Adrenal gland (tissue), 12 donors: ENCODE data around the gene MAGI2. TPM values are rescaled to one million over a fixed set of nuclear protein-coding genes. Genes with fewer than 3 reads are reported as not detected.
"Not testable (repeated sequence)": the region's sequence is repeated elsewhere in the genome, so short reads cannot be mapped to it uniquely, and the experiment has no call there.

ENCODE experiments used
- DNase-seq, 7 donors: peaks; one replicate each; pipeline ENCODE4 v3.0.0-alpha.2; 2019 to 2020
- H3K27ac ChIP-seq, 5 donors: fragments of 200-600 bp; sonication (generic) in 4 of 5; 1 replicate in 3 of 5; 2 replicates in 2 of 5; pipeline versions ENCODE4 v1.5.1 to v1.8.0; 2016 to 2020; ENCODE audit warnings: mild to moderate bottlenecking in 1 of 5
- H3K27me3 ChIP-seq: fragments of 200-600 bp; 2 replicates; pipeline ENCODE4 v1.8.0; 2021
- H3K36me3 ChIP-seq, 2 donors: fragments of 200-600 bp; replicated peaks in 1 of 2; 1 replicate in 1 of 2; 2 replicates in 1 of 2; pipeline versions ENCODE4 v1.5.1 to v1.8.0; 2018 to 2022
- H3K4me1 ChIP-seq, 2 donors: fragments of 200-600 bp; replicated peaks in 1 of 2; 1 replicate in 1 of 2; 2 replicates in 1 of 2; pipeline versions ENCODE4 v1.5.1 to v1.8.0; 2018 to 2021
- H3K4me3 ChIP-seq, 4 donors: fragments of 200-600 bp; sonication (generic) in 3 of 4; one replicate each; pipeline ENCODE4 v1.5.1; 2016 to 2018
- H3K9me3 ChIP-seq, 3 donors: fragments of 200-600 bp; sonication (generic) in 1 of 3; replicated peaks in 1 of 3; 1 replicate in 2 of 3; 2 replicates in 1 of 3; pipeline versions ENCODE4 v1.5.1 to v1.8.0; 2016 to 2021
- CTCF ChIP-seq, 6 experiments: fragments of 450-650 bp in 4 of 6; fragments of 200-600 bp in 2 of 6; sonication (generic) in 1 of 6; IDR thresholded peaks; 1 replicate in 5 of 6; 2 replicates in 1 of 6; pipeline versions ENCODE4 v1.5.1 to v1.8.0; 2016 to 2021; ENCODE audit warnings: antibody characterized with exemption in 6 of 6, mild to moderate bottlenecking in 2 of 6, moderate library complexity in 1 of 6
- POLR2A ChIP-seq, 2 donors: fragments of 450-650 bp; IDR thresholded peaks; one replicate each; pipeline ENCODE4 v1.6.1; 2017; ENCODE audit warnings: antibody characterized with exemption in 2 of 2, mild to moderate bottlenecking in 2 of 2, moderate library complexity in 1 of 2
- WGBS, 4 donors: extraction: QIAGEN DNeasy Blood & Tissue Kit in 2 of 4; methylation state at CpG; one replicate each; pipeline versions ENCODE4 v1.1.5 to v1.1.7; 2013 to 2017; 5-methylcytosine and 5-hydroxymethylcytosine counted together
- intact Hi-C, 2 donors: fragments of 100-400 bp; cut with DNase I; formaldehyde crosslinking; loops; one replicate each; pipeline versions ENCODE4 v1.14.1 to v1.15.0; 2022 to 2023
- polyA plus RNA-seq, 3 donors: library from polyadenylated mRNA; stranded (reverse); fragments of 200-250 nt in 2 of 3; fragments of 350-450 nt in 1 of 3; fragmentation: Illumina TruSeq in 1 of 3; extraction: RNeasy Lipid Tissue Mini Kit (QIAGEN cat#74804) in 1 of 3; gene quantifications; one replicate each; pipeline ENCODE4 v1.2.3, GENCODE V29; 2013 to 2014
- total RNA-seq, 9 donors: library from RNA; depleted of rRNA in 4 of 9; stranded (reverse); fragments of >200 nt in 4 of 9; fragments of 120-200 nt in 1 of 9; fragmentation: NEBNext Ultra II Directional in 1 of 9; extraction: Animal tissue kit (Norgen Biotek cat#: 25700) in 1 of 9; gene quantifications; one replicate each; pipeline versions ENCODE4 v1.1.0 to v1.2.4, GENCODE V29; 2013 to 2023
- donor health status: healthy with polysubstance abuse.
- donor health status: Bipolar disorder and iron deficiency.
- donor health status: DM: yes; HTN: yes; CAD: no.
- donor health status: DM: no; HTN: no; CAD: no.
- donor health status: DM: no; HTN: no; CAD: no.
- donor health status: DM: yes; HTN: yes; CAD: no.

MAGI2 gene
- total and polyA plus RNA-seq, 12 donors = 3.2 to 37.1 (median 17.1) TPM

DNA sequence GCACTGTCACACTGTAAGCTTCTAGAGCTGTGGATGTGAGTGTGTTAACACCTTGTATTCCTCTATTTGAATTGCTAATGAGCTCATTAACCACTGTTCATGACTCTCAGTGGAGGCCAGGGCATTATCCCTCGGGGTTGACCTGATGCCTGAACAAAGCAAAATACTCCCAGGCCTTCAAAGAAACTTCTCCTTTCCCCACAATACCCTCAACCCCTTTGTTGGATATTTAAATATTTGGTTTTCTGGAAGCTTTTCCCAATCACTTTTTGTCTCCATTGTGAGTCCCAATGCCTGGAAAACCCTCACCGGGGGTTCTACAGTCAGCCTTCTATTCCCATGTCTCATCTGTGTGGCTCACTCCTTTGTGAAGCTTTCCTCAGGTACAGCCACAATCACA lies 874.8 kb downstream of the MAGI2 start:
- H3K27me3 ChIP-seq = no peaks in the 10 kb centered on the region
- H3K27ac ChIP-seq = no peak overlapping the region
- H3K4me1 ChIP-seq = no peaks in the 10 kb centered on the region
- TF ChIP-seq POLR2A (IDR thresholded peaks at IDR 0.05) = no peak
- TF ChIP-seq CTCF (IDR thresholded peaks at IDR 0.05) = no peak
- no peak for DNase-seq
- no peaks in the 10 kb centered on the region for H3K9me3 ChIP-seq
- H3K4me3 ChIP-seq = no peak overlapping the region
- WGBS, 4 donors = 54 to 63% (median 58%) methylated on average over 2 of the region's 2 CpGs
- intact Hi-C loops = no loop called here
- no peaks in the 10 kb centered on the region for H3K36me3 ChIP-seq

- intact Hi-C loops, H3K9me3 ChIP-seq, DNase-seq, H3K4me3 ChIP-seq, H3K36me3 ChIP-seq, H3K27ac ChIP-seq, H3K27me3 ChIP-seq, H3K4me1 ChIP-seq: not testable (repeated sequence)
- 86 to 91% (median 88%) methylated on average over 6 to 7 of the region's 7 CpGs for WGBS, 4 donors
These were observed 876.1 kb downstream of the MAGI2 start for GRCh38 chr7:78577174-78577952.

DNA sequence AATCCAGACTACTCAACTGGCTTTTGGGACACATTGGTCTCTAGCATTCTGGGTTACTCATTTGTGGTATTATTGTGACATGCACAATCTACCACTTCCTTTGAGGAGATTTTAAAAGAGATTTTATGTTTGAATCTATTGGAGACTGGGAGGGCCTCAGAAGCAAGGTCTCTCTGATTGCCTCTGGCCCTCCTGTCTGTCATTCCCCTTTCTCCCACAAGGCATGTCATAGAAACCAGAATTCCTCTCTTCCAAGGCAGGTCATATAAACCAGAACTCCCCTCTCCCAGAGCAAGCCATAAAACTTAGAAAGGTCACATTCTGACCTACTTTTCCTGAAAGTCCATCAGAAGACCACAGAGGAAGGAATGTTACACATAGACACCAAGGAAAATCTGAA lies 877.2 kb downstream of the MAGI2 start:
- DNase-seq = no peak
- no peak overlapping the region for H3K4me3 ChIP-seq
- no peaks in the 10 kb centered on the region for H3K9me3 ChIP-seq
- no peak overlapping the region for H3K27ac ChIP-seq
- intact Hi-C loops = no loop called here
- TF ChIP-seq CTCF (IDR thresholded peaks at IDR 0.05) (no peak), POLR2A (IDR thresholded peaks at IDR 0.05) (no peak)
- H3K27me3 ChIP-seq = no peaks in the 10 kb centered on the region
- no peaks in the 10 kb centered on the region for H3K4me1 ChIP-seq
- H3K36me3 ChIP-seq = no peaks in the 10 kb centered on the region

GRCh38 chr7:78571292-78571691 lies 882.2 kb downstream of the MAGI2 start:
- H3K4me1 ChIP-seq = no peaks in the 10 kb centered on the region
- no peaks in the 10 kb centered on the region for H3K9me3 ChIP-seq
- TF ChIP-seq CTCF (IDR thresholded peaks at IDR 0.05) (no peak), POLR2A (IDR thresholded peaks at IDR 0.05) (no peak)
- no peak overlapping the region for H3K4me3 ChIP-seq
- intact Hi-C loops = no loop called here
- DNase-seq = no peak
- no peak overlapping the region for H3K27ac ChIP-seq
- 46 to 100% (median 86%) methylated on average over 1 of the region's 1 CpG for WGBS, 4 donors
- no peaks in the 10 kb centered on the region for H3K36me3 ChIP-seq
- no peaks in the 10 kb centered on the region for H3K27me3 ChIP-seq

DNA sequence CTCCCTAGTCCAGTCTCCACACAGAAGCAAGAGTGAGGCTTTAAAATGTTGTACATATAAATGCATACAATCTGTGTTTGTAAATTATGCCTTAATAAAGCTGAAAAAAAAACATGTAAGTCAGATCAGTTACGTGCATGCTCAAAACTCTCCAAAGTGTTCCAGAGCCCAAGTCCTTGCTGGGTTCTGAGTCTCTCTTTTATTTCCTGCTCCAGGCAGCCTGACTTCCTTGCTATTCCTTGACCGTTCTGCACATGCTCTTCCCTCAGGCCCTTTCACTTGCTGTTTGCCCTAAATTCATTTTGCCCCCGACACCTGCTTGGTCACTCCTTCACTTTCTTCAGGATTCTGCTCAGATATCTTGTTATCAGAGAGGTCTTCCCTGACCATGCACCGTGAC lies 884.8 kb downstream of the MAGI2 start:
- no peaks in the 10 kb centered on the region for H3K27me3 ChIP-seq
- H3K4me3 ChIP-seq = no peak overlapping the region
- TF ChIP-seq POLR2A (IDR thresholded peaks at IDR 0.05) (no peak), CTCF (IDR thresholded peaks at IDR 0.05) (no peak)
- 86 to 93% (median 88%) methylated on average over 4 of the region's 4 CpGs for WGBS, 4 donors
- no peaks in the 10 kb centered on the region for H3K9me3 ChIP-seq
- no peak for DNase-seq
- no peaks in the 10 kb centered on the region for H3K4me1 ChIP-seq
- intact Hi-C loops = no loop called here
- no peaks in the 10 kb centered on the region for H3K36me3 ChIP-seq
- no peak overlapping the region for H3K27ac ChIP-seq
